ENCODE measurements around the gene ATE1. TPM values are rescaled to one million over a fixed set of nuclear protein-coding genes. Genes with fewer than 3 reads are reported as not detected.

Gene ATE1
- total RNA-seq, 3 donors from 2014 or later (not counting 1 experiment from before 2014, with no cell fraction given): 30.4 to 40.6 (median 30.5) TPM

DNA sequence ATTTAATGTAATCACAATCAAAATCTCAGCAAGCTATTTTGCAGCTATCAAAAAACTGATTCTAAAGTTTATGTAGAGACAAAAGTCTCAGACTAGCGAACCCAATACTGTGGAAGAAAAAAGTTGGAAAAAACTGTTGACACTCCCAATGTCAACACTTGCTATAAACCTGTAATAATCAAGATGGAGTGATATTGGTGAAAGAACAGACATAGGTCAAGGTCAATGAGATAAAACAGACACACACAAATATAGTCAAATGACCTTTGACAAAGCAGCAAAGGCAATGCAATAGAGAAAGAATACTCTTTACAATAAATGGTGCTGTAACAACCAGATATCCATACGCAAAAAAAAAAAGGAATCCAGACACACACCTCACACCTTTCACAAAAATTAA lies 84.5 kb downstream of the ATE1 start:
- Mint-ChIP-seq H3K9me3 (no peaks in the 10 kb centered on the region), H3K27ac (no peak overlapping the region), H3K27me3 (ENCODE audit: low read depth in 2 of 2) (no peaks in the 10 kb centered on the region), H3K36me3 (peaks cover 19% of the 10 kb centered on the region), H3K4me1 (peaks cover 11 to 25% of the 10 kb centered on the region in 2 donors), H3K4me3 (no peak overlapping the region)
- DNase-seq (no peak), ATAC-seq (no peak)
- no CpG with 5 or more reads among the region's 2 CpGs for WGBS (ENCODE audit: insufficient coverage)
- H3K27me3 ChIP-seq (ENCODE audit: control insufficient read depth, insufficient read depth, low read length): no peaks in the 10 kb centered on the region
- TF ChIP-seq, protein P1, sequence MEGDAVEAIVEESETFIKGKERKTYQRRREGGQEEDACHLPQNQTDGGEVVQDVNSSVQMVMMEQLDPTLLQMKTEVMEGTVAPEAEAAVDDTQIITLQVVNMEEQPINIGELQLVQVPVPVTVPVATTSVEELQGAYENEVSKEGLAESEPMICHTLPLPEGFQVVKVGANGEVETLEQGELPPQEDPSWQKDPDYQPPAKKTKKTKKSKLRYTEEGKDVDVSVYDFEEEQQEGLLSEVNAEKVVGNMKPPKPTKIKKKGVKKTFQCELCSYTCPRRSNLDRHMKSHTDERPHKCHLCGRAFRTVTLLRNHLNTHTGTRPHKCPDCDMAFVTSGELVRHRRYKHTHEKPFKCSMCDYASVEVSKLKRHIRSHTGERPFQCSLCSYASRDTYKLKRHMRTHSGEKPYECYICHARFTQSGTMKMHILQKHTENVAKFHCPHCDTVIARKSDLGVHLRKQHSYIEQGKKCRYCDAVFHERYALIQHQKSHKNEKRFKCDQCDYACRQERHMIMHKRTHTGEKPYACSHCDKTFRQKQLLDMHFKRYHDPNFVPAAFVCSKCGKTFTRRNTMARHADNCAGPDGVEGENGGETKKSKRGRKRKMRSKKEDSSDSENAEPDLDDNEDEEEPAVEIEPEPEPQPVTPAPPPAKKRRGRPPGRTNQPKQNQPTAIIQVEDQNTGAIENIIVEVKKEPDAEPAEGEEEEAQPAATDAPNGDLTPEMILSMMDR (IDR thresholded peaks at IDR 0.05): no peak
- H3K27ac ChIP-seq (ENCODE audit: low read length): no peak overlapping the region
- H3K4me3 ChIP-seq (ENCODE audit: low read length): no peak overlapping the region
- H3K36me3 ChIP-seq (ENCODE audit: control insufficient read depth, insufficient read depth, low read length): peaks cover 4% of the 10 kb centered on the region
- intact Hi-C loops (cut with micrococcal nuclease): no loop called here
- H3K4me1 ChIP-seq (ENCODE audit: control insufficient read depth, insufficient read depth, low read length): no peaks in the 10 kb centered on the region
- no peaks in the 10 kb centered on the region for H3K9me3 ChIP-seq (ENCODE audit: control insufficient read depth, insufficient read depth, low read length)

DNA sequence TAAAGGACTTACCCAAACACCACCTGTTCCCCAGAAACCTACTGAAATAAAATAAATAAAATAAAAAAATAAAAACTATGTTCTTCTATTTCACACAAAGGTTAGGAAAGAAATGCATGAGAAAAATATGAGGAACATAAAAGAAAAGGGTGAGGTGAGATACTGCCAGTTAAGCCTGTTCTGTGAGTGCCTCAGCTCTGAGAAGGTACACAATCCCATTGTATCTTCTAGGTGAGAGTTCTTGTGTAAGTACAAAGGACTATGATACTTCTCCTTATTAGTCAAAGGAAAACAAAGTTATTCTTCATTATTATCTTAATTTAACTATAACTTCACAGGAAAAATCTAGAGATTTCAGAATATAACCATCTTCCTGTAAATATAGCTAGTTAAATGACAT lies 86.0 kb downstream of the ATE1 start:
- no peaks in the 10 kb centered on the region for H3K27me3 ChIP-seq (ENCODE audit: control insufficient read depth, insufficient read depth, low read length)
- intact Hi-C loops (cut with micrococcal nuclease): no loop called here
- no peaks in the 10 kb centered on the region for H3K9me3 Mint-ChIP-seq
- H3K4me3 ChIP-seq (ENCODE audit: low read length): no peak overlapping the region
- peaks cover 16 to 32% of the 10 kb centered on the region in 2 donors for H3K4me1 Mint-ChIP-seq
- no peak overlapping the region for H3K27ac Mint-ChIP-seq
- H3K27ac ChIP-seq (ENCODE audit: low read length): no peak overlapping the region
- H3K27me3 Mint-ChIP-seq (ENCODE audit: low read depth in 2 of 2): no peaks in the 10 kb centered on the region
- H3K4me3 Mint-ChIP-seq: no peak overlapping the region
- TF ChIP-seq, protein P1 (IDR thresholded peaks at IDR 0.05): no peak
- DNase-seq: no peak
- peaks cover 4% of the 10 kb centered on the region for H3K36me3 ChIP-seq (ENCODE audit: control insufficient read depth, insufficient read depth, low read length)
- H3K9me3 ChIP-seq (ENCODE audit: control insufficient read depth, insufficient read depth, low read length): no peaks in the 10 kb centered on the region
- ATAC-seq: no peak
- H3K4me1 ChIP-seq (ENCODE audit: control insufficient read depth, insufficient read depth, low read length): no peaks in the 10 kb centered on the region
- H3K36me3 Mint-ChIP-seq: peaks cover 19% of the 10 kb centered on the region

DNA sequence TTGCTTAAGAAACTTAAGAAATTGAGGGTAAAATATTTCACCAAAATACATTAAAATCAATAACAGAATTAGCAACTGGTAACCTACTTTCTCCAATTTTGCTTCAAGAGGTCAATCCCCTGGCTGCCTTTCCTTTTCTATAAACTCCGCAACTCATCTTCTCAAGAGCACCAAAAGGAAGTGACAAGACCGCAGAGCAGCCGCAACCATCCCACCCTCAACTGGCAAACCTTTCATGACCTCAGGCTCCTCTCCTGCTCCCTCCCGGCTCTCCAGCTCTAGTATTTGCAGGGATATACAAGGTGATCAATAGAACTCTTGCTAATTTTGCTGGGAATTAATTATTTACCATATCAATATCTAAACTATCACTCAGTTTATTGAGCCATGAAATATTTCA lies 88.9 kb downstream of the ATE1 start:
- peaks cover 10 to 25% of the 10 kb centered on the region in 2 donors for H3K4me1 Mint-ChIP-seq
- Histone ChIP-seq H3K9me3 (ENCODE audit: control insufficient read depth, insufficient read depth, low read length) (no peaks in the 10 kb centered on the region), H3K4me1 (ENCODE audit: control insufficient read depth, insufficient read depth, low read length) (no peaks in the 10 kb centered on the region), H3K4me3 (ENCODE audit: low read length) (no peak overlapping the region), H3K36me3 (ENCODE audit: control insufficient read depth, insufficient read depth, low read length) (peaks cover 17% of the 10 kb centered on the region), H3K27me3 (ENCODE audit: control insufficient read depth, insufficient read depth, low read length) (no peaks in the 10 kb centered on the region), H3K27ac (ENCODE audit: low read length) (no peak overlapping the region)
- ATAC-seq (no peak), DNase-seq (no peak)
- no peaks in the 10 kb centered on the region for H3K27me3 Mint-ChIP-seq (ENCODE audit: low read depth in 2 of 2)
- no peak overlapping the region for H3K4me3 Mint-ChIP-seq
- intact Hi-C loops (cut with micrococcal nuclease): no loop called here
- H3K27ac Mint-ChIP-seq: no peak overlapping the region
- TF ChIP-seq, protein P1 (IDR thresholded peaks at IDR 0.05): no peak
- H3K36me3 Mint-ChIP-seq: no peaks in the 10 kb centered on the region
- 79% methylated on average over 3 of the region's 4 CpGs for WGBS (ENCODE audit: insufficient coverage)
- H3K9me3 Mint-ChIP-seq: no peaks in the 10 kb centered on the region

DNA sequence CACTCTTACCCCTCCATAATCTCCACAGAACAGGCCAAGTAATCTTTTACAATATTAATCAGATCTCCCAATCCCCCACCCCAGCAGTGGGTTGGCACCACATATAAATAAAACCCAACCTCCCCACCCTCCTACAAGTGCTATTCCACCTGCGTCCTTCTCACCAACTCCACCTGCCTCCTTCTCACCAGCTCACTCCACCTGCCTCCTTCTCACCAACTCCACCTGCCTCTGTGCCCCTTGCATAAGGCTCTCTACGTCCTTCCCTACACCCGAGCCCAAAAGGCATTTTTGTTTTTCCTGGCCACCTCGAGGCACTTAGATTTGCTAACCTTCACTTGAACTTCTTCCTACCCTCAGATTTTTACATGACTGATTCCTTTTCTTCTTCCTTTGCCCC lies 89.7 kb downstream of the ATE1 start:
- H3K36me3 ChIP-seq (ENCODE audit: control insufficient read depth, insufficient read depth, low read length): peaks cover 20% of the 10 kb centered on the region
- H3K27me3 ChIP-seq (ENCODE audit: control insufficient read depth, insufficient read depth, low read length): no peaks in the 10 kb centered on the region
- Mint-ChIP-seq H3K4me1 (peaks cover 10 to 25% of the 10 kb centered on the region in 2 donors), H3K27me3 (ENCODE audit: low read depth in 2 of 2) (no peaks in the 10 kb centered on the region), H3K36me3 (no peaks in the 10 kb centered on the region), H3K9me3 (no peaks in the 10 kb centered on the region), H3K27ac (no peak overlapping the region), H3K4me3 (no peak overlapping the region)
- H3K4me3 ChIP-seq (ENCODE audit: low read length): no peak overlapping the region
- H3K9me3 ChIP-seq (ENCODE audit: control insufficient read depth, insufficient read depth, low read length): no peaks in the 10 kb centered on the region
- TF ChIP-seq, protein P1 (IDR thresholded peaks at IDR 0.05): no peak
- H3K4me1 ChIP-seq (ENCODE audit: control insufficient read depth, insufficient read depth, low read length): no peaks in the 10 kb centered on the region
- H3K27ac ChIP-seq (ENCODE audit: low read length): no peak overlapping the region
- no peak for DNase-seq
- ATAC-seq: no peak
- WGBS (ENCODE audit: insufficient coverage): 90% methylated on average over 3 of the region's 4 CpGs
- intact Hi-C loops (cut with micrococcal nuclease): no loop called here
